T-cell (primary cell): ENCODE results near the gene FAM114A1. TPM values are rescaled to one million over a fixed set of nuclear protein-coding genes. Genes with fewer than 3 reads are reported as not detected.

Source experiments
- ATAC-seq, 4 experiments: fragments of 200-7000 bp in 3 of 4; fragments of 150-1000 bp in 1 of 4; cut with Tn5 transposase; replicated peaks in 1 of 4; 1 replicate in 3 of 4; 2 replicates in 1 of 4; pipeline ENCODE4 v1.10.0; 2021; ENCODE audit warnings: moderate library complexity in 3 of 4, mild to moderate bottlenecking in 2 of 4, moderate number of reproducible peaks in 1 of 4
- CTCF ChIA-PET, 2 donors: fragments of 300-600 bp; sonication (Branson Sonifier 250); formaldehyde crosslinking; loops; one replicate each; lab custom pipeline; 2022; ENCODE audit warnings: antibody characterized with exemption in 2 of 2; lab: Charles Lee
- POLR2A ChIA-PET, 2 donors: fragments of 300-600 bp; sonication (Branson Sonifier 250); formaldehyde crosslinking; loops; one replicate each; lab custom pipeline; 2022; ENCODE audit warnings: antibody characterized with exemption in 2 of 2; lab: Charles Lee
- DNase-seq, 35 experiments: peaks; one replicate each; pipeline versions ENCODE4 v3.0.0 to v3.0.0-alpha.2; 2013 to 2023
- H3K27ac ChIP-seq: one replicate; pipeline ENCODE4 v1.5.1; 2013; ENCODE audit warnings: low read length
- H3K27me3 ChIP-seq, 2 experiments: replicated peaks in 1 of 2; 1 replicate in 1 of 2; 2 replicates in 1 of 2; pipeline versions ENCODE4 v1.6.1 to v1.7.0; 2013; ENCODE audit warnings: low read length in 1 of 2, mixed read lengths in 1 of 2; ENCODE audit not compliant: control insufficient read depth in 2 of 2, insufficient read depth in 2 of 2; ENCODE audit errors: extremely low read depth in 1 of 2
- H3K36me3 ChIP-seq, 2 donors: 1 replicate in 1 of 2; 2 replicates in 1 of 2; pipeline versions ENCODE4 v1.6.1 to v1.7.0; 2013; ENCODE audit warnings: low read length in 1 of 2; ENCODE audit not compliant: control insufficient read depth in 2 of 2, insufficient read depth in 1 of 2; ENCODE audit errors: extremely low read depth in 1 of 2
- H3K4me1 ChIP-seq, 2 experiments: 1 replicate in 1 of 2; 2 replicates in 1 of 2; pipeline versions ENCODE4 v1.6.1 to v1.7.0; 2013; ENCODE audit warnings: low read length in 2 of 2, mixed read lengths in 1 of 2; ENCODE audit not compliant: insufficient read depth in 2 of 2, control insufficient read depth in 1 of 2; ENCODE audit errors: extremely low read depth in 1 of 2
- H3K4me3 ChIP-seq, 2 donors: 1 replicate in 1 of 2; 2 replicates in 1 of 2; pipeline versions ENCODE4 v1.5.1 to v1.7.0; 2013; ENCODE audit warnings: mild to moderate bottlenecking in 2 of 2, low read length in 1 of 2, moderate library complexity in 1 of 2; ENCODE audit not compliant: control insufficient read depth in 1 of 2; ENCODE audit errors: extremely low read depth in 1 of 2
- H3K9me3 ChIP-seq: 2 replicates; pipeline ENCODE4 v1.7.0; 2013
- H3K27ac Mint-ChIP-seq, 2 donors: one replicate each; pipeline ENCODE4 v1.8.0; 2020 to 2021; ENCODE audit warnings: mild to moderate bottlenecking in 2 of 2, mixed read lengths in 2 of 2
- H3K27me3 Mint-ChIP-seq, 2 donors: one replicate each; pipeline ENCODE4 v1.8.0; 2021 to 2022; ENCODE audit warnings: mixed read lengths in 2 of 2
- H3K36me3 Mint-ChIP-seq: one replicate; pipeline ENCODE4 v1.8.0; 2021; ENCODE audit warnings: mixed read lengths
- H3K4me1 Mint-ChIP-seq, 3 donors: one replicate each; pipeline ENCODE4 v1.8.0; 2020 to 2022; ENCODE audit warnings: mixed read lengths in 3 of 3, mild to moderate bottlenecking in 1 of 3
- H3K4me3 Mint-ChIP-seq, 3 donors: one replicate each; pipeline ENCODE4 v1.8.0; 2020 to 2022; ENCODE audit warnings: mild to moderate bottlenecking in 3 of 3, mixed read lengths in 3 of 3, moderate library complexity in 3 of 3
- H3K9me3 Mint-ChIP-seq, 3 donors: one replicate each; pipeline ENCODE4 v1.8.0; 2020 to 2022; ENCODE audit warnings: mixed read lengths in 3 of 3
- WGBS: methylation state at CpG from one replicate; pipeline ENCODE4 v1.1.5; 2013; ENCODE audit warnings: missing lambda C conversion rate; ENCODE audit not compliant: insufficient coverage; 5-methylcytosine and 5-hydroxymethylcytosine counted together
- total RNA-seq, 35 experiments: library from RNA in 6 of 35; stranded (reverse) in 6 of 35; fragments of 120-200 nt in 1 of 35; gene quantifications; one replicate each; pipeline versions ENCODE4 v1.2.1 to v1.2.4 and lab custom pipeline; 2013 to 2026

Gene FAM114A1
- total RNA-seq, 5 donors from 2014 or later (not counting 1 experiment from before 2014, with no cell fraction given): 0.35 to 0.79 (median 0.39) TPM; not detected in 1

GRCh38 chr4:38869511-38869910 lies 1.9 kb downstream of the FAM114A1 start:
- no peaks in the 10 kb centered on the region for H3K36me3 ChIP-seq
- no peak overlapping the region for H3K4me3 ChIP-seq
- POLR2A ChIA-PET: no interaction called here
- peaks cover 0 to 20% of the 10 kb centered on the region in 2 experiments for H3K27me3 ChIP-seq
- Mint-ChIP-seq H3K27me3 (peaks cover 4 to 26% of the 10 kb centered on the region in 2 donors), H3K36me3 (no peaks in the 10 kb centered on the region), H3K4me1 (peaks cover 13 to 25% (median 16%) of the 10 kb centered on the region in 3 donors), H3K9me3 (no peaks in the 10 kb centered on the region), H3K4me3 (no peak overlapping the region), H3K27ac (no peak overlapping the region)
- CTCF ChIA-PET: interaction anchor here in 1 of 2 donors (0.7 kb wide), 1 partner anchor 1114 kb away, joined by 3 read pairs; no protein-coding TSS in a partner anchor
- H3K4me1 ChIP-seq: peaks cover 0 to 9% of the 10 kb centered on the region in 2 experiments
- DNase-seq (no peak), ATAC-seq (no peak)
- WGBS: 100% methylated on average over 1 of the region's 2 CpGs
- no peak overlapping the region for H3K27ac ChIP-seq
- H3K9me3 ChIP-seq: no peaks in the 10 kb centered on the region

- no peak for DNase-seq
- Histone ChIP-seq H3K9me3 (no peaks in the 10 kb centered on the region), H3K4me1 (peaks cover 0 to 9% of the 10 kb centered on the region in 2 experiments), H3K27me3 (peaks cover 0 to 17% of the 10 kb centered on the region in 2 experiments), H3K4me3 (no peak overlapping the region), H3K27ac (no peak overlapping the region), H3K36me3 (no peaks in the 10 kb centered on the region)
- Mint-ChIP-seq H3K4me3 (no peak overlapping the region), H3K4me1 (peaks cover 12 to 22% (median 14%) of the 10 kb centered on the region in 3 donors), H3K36me3 (no peaks in the 10 kb centered on the region), H3K27me3 (peaks cover 4 to 26% of the 10 kb centered on the region in 2 donors), H3K9me3 (no peaks in the 10 kb centered on the region), H3K27ac (no peak overlapping the region)
- ChIA-PET POLR2A (no interaction called here), CTCF (interaction anchor here in 1 of 2 donors (0.7 to 1.0 kb wide), 2 partner anchors 9 to 109 kb away, joined by 3 to 5 read pairs; no protein-coding TSS in a partner anchor)
- ATAC-seq: no peak
- 85% methylated on average over 4 of the region's 7 CpGs for WGBS
Observed at GRCh38 chr4:38870098-38870808, 2.6 kb downstream of the FAM114A1 start.

GRCh38 chr4:38871593-38871992 lies 4.0 kb downstream of the FAM114A1 start:
- Histone ChIP-seq H3K4me1 (peaks cover 0 to 7% of the 10 kb centered on the region in 2 experiments), H3K9me3 (no peaks in the 10 kb centered on the region), H3K27me3 (peaks cover 0 to 17% of the 10 kb centered on the region in 2 experiments), H3K27ac (no peak overlapping the region), H3K4me3 (no peak overlapping the region), H3K36me3 (no peaks in the 10 kb centered on the region)
- H3K4me1 Mint-ChIP-seq: peaks cover 7 to 17% (median 9%) of the 10 kb centered on the region in 3 donors
- H3K36me3 Mint-ChIP-seq: no peaks in the 10 kb centered on the region
- ATAC-seq: no peak
- no peaks in the 10 kb centered on the region for H3K9me3 Mint-ChIP-seq
- DNase-seq: no peak
- ChIA-PET CTCF (no interaction called here), POLR2A (no interaction called here)
- WGBS: no CpG with 5 or more reads among the region's 1 CpG
- no peak overlapping the region for H3K4me3 Mint-ChIP-seq
- no peak overlapping the region for H3K27ac Mint-ChIP-seq
- H3K27me3 Mint-ChIP-seq: peaks cover 5 to 22% of the 10 kb centered on the region in 2 donors

- no peak overlapping the region for H3K27ac ChIP-seq
- POLR2A ChIA-PET: no interaction called here
- H3K27me3 ChIP-seq: peaks cover 0 to 18% of the 10 kb centered on the region in 2 experiments
- no peak overlapping the region for H3K4me3 Mint-ChIP-seq
- DNase-seq: no peak
- no peaks in the 10 kb centered on the region for H3K36me3 Mint-ChIP-seq
- no peaks in the 10 kb centered on the region for H3K9me3 ChIP-seq
- CTCF ChIA-PET: no interaction called here
- no peak for ATAC-seq
- H3K4me1 Mint-ChIP-seq: peaks cover 1 to 12% (median 4%) of the 10 kb centered on the region in 3 donors
- no peak overlapping the region for H3K27ac Mint-ChIP-seq
- peaks cover 9 to 21% of the 10 kb centered on the region in 2 donors for H3K27me3 Mint-ChIP-seq
- no peaks in the 10 kb centered on the region for H3K9me3 Mint-ChIP-seq
- peaks cover 0 to 7% of the 10 kb centered on the region in 2 experiments for H3K4me1 ChIP-seq
- no peaks in the 10 kb centered on the region for H3K36me3 ChIP-seq
- WGBS: 87% methylated on average over 4 of the region's 5 CpGs
- H3K4me3 ChIP-seq: no peak overlapping the region
Observed at GRCh38 chr4:38872620-38873019, 5.0 kb downstream of the FAM114A1 start.

- DNase-seq (no peak), ATAC-seq (no peak)
- Mint-ChIP-seq H3K27me3 (peaks cover 9 to 18% of the 10 kb centered on the region in 2 donors), H3K27ac (no peak overlapping the region), H3K9me3 (no peaks in the 10 kb centered on the region), H3K4me1 (peaks cover 1 to 11% (median 3%) of the 10 kb centered on the region in 3 donors), H3K36me3 (no peaks in the 10 kb centered on the region), H3K4me3 (no peak overlapping the region)
- Histone ChIP-seq H3K4me1 (no peaks in the 10 kb centered on the region), H3K36me3 (no peaks in the 10 kb centered on the region), H3K27me3 (peaks cover 0 to 13% of the 10 kb centered on the region in 2 experiments), H3K9me3 (no peaks in the 10 kb centered on the region), H3K27ac (no peak overlapping the region), H3K4me3 (no peak overlapping the region)
- ChIA-PET POLR2A (no interaction called here), CTCF (interaction anchor here in 1 of 2 donors (0.8 kb wide), 1 partner anchor 114 kb away, joined by 3 read pairs; no protein-coding TSS in a partner anchor)
- WGBS: 66% methylated on average over 4 of the region's 5 CpGs
Observed at GRCh38 chr4:38873290-38873944, 5.8 kb downstream of the FAM114A1 start.

GRCh38 chr4:38876636-38877035 lies 9.0 kb downstream of the FAM114A1 start:
- Mint-ChIP-seq H3K27me3 (peaks cover 9 to 10% of the 10 kb centered on the region in 2 donors), H3K9me3 (no peaks in the 10 kb centered on the region), H3K4me3 (no peak overlapping the region), H3K27ac (no peak overlapping the region), H3K4me1 (no peaks in the 10 kb centered on the region), H3K36me3 (no peaks in the 10 kb centered on the region)
- Histone ChIP-seq H3K36me3 (no peaks in the 10 kb centered on the region), H3K4me3 (no peak overlapping the region), H3K4me1 (no peaks in the 10 kb centered on the region), H3K27me3 (peaks cover 0 to 6% of the 10 kb centered on the region in 2 experiments), H3K9me3 (no peaks in the 10 kb centered on the region), H3K27ac (no peak overlapping the region)
- DNase-seq (no peak), ATAC-seq (no peak)
- CTCF ChIA-PET: interaction anchor here in 1 of 2 donors (0.6 to 0.7 kb wide), 3 partner anchors 17 to 344 kb away, joined by 3 to 4 read pairs (median 4); no protein-coding TSS in a partner anchor
- POLR2A ChIA-PET: interaction anchor here in 1 of 2 donors (0.6 kb wide), 1 partner anchor 14 kb away, joined by 3 read pairs; no protein-coding TSS in a partner anchor
- WGBS: 100% methylated on average over 1 of the region's 2 CpGs
